Ishikawa (cell line): Measurements from ENCODE around the gene RAB40C.

Experiments
- FOXM1 ChIP-seq: IDR thresholded peaks from 2 replicates; pipeline ENCODE4 v1.6.1; 2012; ENCODE audit warnings: low read depth, borderline replicate concordance
- NFIC ChIP-seq: IDR thresholded peaks from 2 replicates; pipeline ENCODE4 v1.6.1; 2012
- RAD21 ChIP-seq: IDR thresholded peaks from 2 replicates; pipeline ENCODE4 v1.6.1; 2012; ENCODE audit warnings: low read depth
- TEAD4 ChIP-seq: IDR thresholded peaks from 2 replicates; pipeline ENCODE4 v1.6.1; 2012
- USF1 ChIP-seq: IDR thresholded peaks from 2 replicates; pipeline ENCODE4 v1.6.1; 2012
- TF ChIP-seq, protein P1 (sequence below): IDR thresholded peaks from 2 replicates; pipeline ENCODE4 v1.6.1; 2012; ENCODE audit warnings: low read depth, mild to moderate bottlenecking

GRCh38 chr16:662597-662996 is 72.7 kb downstream of the RAB40C start:
- TF ChIP-seq FOXM1 (no peak), RAD21 (no peak), TEAD4 (no peak), USF1 (no peak), NFIC (no peak)
- TF ChIP-seq, protein P1, sequence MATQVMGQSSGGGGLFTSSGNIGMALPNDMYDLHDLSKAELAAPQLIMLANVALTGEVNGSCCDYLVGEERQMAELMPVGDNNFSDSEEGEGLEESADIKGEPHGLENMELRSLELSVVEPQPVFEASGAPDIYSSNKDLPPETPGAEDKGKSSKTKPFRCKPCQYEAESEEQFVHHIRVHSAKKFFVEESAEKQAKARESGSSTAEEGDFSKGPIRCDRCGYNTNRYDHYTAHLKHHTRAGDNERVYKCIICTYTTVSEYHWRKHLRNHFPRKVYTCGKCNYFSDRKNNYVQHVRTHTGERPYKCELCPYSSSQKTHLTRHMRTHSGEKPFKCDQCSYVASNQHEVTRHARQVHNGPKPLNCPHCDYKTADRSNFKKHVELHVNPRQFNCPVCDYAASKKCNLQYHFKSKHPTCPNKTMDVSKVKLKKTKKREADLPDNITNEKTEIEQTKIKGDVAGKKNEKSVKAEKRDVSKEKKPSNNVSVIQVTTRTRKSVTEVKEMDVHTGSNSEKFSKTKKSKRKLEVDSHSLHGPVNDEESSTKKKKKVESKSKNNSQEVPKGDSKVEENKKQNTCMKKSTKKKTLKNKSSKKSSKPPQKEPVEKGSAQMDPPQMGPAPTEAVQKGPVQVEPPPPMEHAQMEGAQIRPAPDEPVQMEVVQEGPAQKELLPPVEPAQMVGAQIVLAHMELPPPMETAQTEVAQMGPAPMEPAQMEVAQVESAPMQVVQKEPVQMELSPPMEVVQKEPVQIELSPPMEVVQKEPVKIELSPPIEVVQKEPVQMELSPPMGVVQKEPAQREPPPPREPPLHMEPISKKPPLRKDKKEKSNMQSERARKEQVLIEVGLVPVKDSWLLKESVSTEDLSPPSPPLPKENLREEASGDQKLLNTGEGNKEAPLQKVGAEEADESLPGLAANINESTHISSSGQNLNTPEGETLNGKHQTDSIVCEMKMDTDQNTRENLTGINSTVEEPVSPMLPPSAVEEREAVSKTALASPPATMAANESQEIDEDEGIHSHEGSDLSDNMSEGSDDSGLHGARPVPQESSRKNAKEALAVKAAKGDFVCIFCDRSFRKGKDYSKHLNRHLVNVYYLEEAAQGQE: no peak
